HG02588 (cell line): Measurements from ENCODE around the gene CPT1A.

Experiments used
- ATAC-seq: cut with Tn5 transposase; IDR thresholded peaks from one replicate; pipeline ENCODE4 v1.9.1; 2021; ENCODE audit warnings: mild to moderate bottlenecking, moderate library complexity; ENCODE audit not compliant: unreplicated experiment

CPT1A gene

DNA sequence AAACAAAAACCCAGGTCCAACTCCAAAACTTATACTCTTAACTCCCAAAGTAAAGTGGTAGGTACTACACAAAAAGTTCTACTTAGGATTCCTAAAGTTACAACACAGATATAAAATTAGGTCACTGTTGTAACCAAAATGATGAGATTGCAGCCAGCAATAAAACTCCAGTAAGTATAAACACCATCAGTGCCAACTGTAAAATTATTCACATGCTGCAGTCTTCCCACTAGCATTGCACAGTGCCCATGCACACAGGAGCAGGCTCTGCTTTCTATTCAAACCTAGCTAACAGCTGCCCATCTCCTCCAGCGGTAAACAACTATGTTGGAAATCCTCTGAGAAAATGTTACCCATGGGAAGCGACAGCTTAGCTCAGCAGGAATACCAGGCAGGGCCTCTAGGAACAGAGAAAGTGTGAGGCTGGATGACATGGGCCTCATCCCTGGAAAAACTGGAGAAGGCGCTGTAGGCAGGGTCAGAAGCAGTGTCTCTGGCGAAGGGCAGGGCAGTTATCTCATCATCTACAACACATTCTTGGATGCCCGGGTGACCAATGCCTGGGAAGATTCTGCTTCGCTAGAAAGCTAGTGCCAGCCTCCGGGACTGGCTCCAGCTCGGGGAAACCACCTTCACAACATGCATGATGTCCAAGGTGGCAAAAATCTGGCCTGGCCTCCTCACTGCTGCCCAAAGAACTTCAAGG is 9.1 kb downstream of the CPT1A start:
- ATAC-seq = no peak

DNA sequence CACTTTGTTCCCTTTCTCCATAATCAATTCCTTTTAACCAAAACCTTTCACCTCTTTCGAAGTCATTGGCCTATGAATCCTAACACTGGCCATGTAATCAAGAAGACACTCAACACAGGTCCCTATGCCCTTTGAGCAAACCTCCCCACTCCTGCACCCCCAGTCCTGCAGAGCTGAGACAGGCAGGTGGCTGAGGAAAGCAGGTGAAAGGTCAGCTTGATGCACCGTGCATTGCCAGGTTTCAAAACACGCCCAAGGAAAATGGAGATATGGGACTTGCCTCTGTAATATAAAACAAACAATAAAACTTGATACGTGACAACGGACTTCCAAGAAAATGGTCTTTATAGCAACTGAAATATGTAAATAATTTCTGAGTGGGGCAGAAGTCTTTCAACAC is 10.6 kb downstream of the CPT1A start:
- no peak for ATAC-seq

DNA sequence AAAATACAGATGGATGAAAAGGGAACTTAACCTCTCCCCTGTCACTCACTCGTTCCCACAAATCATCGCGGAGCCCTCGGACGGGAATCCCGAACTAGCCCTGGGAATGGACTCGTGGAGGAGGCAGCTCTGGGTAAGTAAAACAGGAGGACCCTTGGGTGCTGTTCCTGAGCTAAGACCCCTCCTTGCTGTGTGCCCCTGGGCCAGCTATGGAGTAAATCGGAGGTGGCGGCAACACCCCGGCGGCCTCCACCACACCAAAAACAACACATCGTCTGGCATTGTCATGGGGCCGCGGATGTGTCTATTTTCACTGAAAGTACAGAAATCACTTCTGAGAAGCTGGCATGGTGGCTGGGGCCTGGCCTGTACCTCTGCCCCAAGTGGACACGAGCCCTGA is 12.1 kb downstream of the CPT1A start:
- no peak for ATAC-seq

DNA sequence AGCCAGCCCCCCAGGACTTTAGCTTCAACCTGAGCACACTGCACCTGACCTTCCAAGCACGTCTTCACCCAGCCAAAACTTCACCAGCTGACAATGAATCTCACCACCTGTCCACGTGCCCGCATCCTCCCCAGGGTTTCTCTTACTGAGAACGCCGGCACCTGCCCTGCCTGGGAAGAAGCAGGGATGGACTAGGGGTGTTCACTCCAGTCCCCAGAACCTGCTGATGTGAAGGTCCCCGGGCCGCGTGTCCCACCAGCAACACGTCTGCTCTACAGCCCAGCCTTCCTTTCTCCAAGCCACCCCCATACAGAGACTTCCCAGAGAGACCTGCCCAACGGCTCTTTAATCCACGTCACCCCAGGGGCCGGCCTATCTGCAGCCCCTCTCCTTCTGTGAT is 12.8 kb downstream of the CPT1A start:
- ATAC-seq = no peak

DNA sequence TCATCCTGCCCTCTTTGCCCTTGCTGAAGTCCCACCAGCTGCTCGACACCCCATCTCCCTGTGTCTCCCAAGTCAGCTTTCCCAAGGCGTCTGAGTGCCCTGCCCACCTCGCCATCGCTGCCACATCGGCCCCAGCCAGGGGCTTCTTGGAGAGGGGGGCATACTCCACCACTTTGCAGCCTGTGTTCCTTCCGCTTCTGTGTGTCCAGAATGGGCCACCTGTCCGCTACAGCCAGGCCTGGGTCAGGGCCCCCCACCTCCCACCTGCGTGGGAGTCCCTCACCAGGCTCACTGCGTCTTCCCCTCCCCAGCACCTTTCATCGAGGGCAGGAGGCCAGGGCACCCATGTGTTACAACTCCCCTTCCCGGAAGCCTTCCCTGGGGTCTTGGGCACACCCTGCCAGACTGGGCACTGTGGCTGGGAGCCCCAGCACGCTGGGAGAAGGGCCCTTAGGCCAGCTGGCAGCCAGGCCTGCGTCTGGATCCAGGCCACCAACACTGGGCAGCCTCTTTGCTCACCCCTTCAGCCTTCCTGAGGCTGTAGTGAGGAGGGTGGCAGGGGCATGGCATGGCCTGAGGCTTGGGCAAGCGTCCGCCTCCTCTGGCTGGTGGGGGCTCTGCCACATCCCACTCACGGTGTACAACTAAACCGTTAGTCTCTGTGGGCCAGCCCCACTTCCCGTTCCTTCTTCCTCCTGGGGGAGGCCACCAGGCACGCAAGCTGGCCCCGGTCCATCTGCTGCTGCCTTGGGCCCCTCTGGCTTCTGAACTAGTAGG is 13.4 kb downstream of the CPT1A start:
- ATAC-seq = no peak

DNA sequence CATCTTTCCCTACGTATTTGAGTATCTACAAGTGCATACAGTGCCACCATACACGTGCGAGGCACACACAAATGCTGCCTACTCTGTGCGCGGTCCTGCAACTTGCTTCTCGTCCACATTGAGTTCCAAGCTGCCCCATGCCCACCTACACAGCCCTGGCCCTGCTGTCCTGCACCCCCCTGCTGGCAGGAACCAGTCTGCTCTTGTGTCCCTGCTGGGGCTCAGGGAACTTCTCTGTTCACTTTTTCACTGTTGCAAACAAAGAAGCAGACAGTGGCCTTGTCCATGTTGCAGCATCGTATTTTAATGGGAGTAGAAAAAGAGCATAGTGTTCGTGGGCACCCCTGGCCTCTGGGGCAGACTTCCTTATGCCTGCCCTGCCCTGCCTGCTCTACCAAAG is 14.0 kb downstream of the CPT1A start:
- ATAC-seq = no peak

DNA sequence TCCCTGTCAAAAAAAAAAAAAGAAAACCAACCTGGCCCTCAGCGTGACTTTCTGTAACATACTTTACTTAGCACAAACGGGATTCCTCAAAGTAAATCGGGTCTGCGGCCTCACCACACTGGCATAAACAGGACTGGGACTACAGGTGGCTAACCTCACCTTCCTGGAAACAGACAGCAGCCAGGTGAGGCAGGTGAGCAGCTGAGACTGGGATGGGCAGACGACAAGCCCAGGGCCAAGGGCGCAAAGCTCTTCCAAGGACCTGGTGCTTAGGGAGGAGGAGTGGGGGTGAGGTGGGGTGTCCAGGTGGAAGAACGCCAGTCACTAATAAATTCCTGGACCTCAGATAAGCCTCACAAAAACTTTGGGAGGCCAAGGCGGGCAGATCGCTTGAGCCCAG is 15.0 kb downstream of the CPT1A start:
- no peak for ATAC-seq

DNA sequence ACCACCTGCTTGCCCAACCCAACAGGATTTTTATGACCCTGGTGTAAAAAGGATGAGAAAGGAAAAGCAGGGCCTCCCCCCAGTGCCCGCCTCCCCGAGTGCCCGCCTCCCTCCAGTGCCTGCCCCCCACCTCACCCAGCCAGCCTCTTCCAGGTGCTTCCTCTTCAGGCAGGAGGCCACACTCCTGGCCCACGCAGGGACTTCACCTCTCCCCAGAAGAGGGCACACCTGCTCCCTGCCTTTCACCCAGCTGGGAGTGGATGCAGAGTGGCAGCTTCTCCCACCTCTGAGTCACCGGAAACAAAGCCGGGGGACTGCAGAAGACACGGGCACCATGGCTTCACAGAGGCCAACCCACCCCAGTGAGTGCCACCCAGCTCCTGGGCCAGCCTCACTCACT is 16.1 kb downstream of the CPT1A start:
- no peak for ATAC-seq

DNA sequence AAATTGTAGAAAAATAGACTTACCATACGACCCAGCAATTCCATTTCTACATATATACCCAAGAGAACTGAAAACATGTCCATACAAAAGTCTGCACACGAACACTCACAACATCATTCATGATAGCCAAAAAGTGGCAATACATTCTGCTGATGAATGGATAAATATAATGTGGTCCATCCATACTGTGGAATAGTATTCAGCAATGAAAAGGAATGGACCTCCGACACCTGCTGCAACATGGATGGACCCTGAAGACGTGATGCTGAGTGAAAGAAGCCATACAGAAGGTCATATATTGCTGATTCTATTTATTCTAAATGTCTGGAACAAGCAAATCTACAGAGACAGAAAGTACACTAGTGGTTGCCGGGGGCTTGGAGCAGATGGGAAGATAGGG is 19.2 kb downstream of the CPT1A start:
- no peak for ATAC-seq

DNA sequence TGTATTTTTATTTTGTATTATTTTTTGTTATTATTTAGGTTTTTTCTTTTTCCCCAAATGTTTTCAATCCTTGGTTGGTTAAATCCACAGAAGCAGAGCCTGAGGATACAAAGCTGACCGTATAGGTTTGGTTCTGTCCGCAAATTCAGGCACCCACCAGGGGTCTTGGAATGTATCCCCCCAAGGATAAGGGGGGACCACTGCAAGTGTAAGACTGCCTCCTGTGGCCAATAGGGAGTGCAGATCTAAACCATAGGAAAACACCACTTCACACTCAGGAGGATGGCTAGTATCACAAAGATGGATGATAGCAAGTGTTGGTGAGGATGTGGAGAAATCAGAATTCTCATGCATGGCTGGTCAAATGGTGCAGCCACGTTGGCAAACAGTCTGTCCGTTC is 20.0 kb downstream of the CPT1A start:
- ATAC-seq = no peak

DNA sequence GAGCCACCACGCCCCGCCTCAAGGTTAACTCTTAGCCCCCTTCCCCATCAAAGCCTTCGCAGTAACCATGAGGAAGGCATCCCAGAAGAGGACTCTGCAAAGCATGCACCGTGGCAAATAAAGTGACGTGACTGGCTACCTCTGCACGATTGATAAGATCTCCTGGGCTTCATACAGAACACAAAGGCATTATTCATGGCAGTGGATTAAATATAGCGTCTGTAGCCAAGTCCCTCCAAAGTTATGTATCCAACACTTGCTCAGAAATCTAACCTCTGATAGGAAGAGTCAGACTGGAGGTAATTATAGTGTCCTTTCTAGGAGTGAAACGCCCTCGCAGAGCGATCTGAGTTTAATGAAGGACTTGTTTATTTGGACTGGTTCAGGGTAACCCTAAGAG is 22.4 kb downstream of the CPT1A start:
- ATAC-seq = no peak

DNA sequence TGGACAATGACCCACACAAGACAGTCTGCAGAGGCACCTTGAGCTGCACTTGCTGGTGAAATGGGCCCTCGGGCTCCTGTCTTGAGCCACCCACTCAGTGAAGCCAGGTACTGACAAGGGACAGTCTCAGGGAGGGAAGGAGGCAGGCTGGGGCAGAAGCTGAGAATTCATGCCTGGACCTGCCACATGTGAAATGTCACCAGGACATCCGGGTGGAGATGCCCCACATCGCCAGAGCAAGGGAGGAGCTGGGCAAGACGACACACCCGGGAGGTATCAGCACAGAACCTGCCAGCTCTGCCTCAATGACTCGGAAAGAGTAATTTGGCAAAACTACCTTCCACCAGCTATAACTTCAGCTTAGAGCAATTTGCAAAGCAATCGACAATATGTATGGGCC is 23.5 kb downstream of the CPT1A start:
- no peak for ATAC-seq

DNA sequence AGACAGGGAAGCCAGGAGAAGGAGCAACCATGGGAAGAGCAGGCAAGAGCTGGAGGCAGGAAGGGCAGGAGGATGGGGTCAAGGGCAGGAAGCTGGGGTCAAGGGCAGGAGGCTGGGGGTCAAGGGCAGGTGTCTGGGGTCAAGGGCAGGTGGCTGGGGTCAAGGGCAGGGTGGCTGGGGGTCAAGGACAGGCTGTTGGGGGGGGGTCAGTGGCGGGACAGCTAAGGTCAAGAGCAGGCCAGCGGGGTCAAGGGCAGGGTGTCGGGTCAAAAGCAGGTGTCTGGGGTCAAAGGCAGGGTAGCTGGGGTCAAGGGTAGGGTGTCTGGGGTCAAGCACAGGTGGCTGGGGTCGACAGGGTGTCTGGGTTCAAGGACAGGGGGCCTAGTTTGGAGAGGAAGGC is 24.2 kb downstream of the CPT1A start:
- ATAC-seq = no peak

DNA sequence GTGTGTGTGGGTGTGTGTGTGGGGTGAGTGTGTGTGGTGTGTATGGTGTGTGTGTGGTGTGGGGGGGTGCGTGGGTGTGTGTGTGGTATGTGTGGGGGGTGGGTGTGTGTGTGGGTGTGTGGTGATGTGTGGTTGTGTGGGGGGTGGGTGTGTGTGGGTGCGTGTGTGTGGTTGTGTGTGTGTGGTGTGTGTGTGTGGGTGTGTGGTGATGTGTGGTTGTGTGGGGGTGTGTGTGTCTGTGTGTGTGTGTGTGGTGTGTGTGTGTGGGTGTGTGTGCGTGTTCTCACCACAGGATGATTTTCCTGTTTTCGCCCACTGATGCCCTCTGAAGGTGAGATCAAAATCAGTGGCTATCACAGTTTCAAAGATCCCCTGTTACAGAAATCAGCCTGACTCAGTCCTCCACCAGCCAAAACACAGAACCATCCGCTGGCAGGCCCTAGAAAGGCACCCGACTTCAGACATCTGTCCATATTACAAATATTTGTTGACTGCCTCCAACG is 24.7 kb downstream of the CPT1A start:
- no peak for ATAC-seq

DNA sequence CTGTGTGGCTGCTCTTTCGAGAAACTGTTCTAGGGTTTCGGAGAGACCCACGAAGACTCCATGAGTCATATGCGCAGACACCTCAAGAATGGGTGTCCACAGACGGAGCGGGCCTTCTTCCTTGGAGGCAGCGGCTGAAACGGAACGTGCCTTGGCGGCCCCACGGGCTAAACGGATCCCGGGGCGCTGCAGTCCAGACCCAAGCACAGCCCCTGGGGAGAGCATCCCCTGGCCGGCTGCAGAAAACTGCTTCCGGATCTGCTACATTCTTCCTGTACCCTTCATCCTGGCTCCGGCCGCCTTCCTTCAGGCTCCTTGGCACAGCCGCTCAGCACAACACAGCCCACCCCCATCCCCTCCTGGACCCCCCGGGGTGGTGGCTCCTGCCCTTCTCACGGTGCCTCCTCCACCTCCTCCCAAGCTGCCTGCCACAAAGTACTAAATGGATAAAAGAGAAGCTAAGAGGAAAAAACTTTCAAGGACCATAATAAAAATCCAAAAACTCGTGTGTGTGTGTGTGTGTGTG is 25.4 kb downstream of the CPT1A start:
- no peak for ATAC-seq

DNA sequence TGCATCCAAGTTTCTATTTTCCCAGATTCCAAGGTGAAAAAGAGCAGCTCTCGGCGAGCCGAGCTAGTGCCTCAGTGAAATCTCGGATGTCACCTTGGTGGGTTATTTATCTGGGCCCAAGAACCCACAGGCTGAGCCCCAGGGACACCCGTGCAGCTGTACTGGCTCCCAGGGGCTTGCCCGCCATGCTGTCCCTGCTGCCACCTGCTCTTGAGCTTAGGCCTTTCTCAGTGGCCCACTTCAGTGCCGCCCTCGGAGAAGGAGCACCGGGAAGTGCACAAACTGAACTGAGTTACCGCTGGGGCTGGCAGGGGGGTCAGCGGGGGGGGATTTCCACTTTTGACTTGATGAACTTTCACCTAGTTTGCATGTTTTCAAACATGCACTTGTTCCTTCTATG is 27.9 kb downstream of the CPT1A start:
- ATAC-seq = no peak

DNA sequence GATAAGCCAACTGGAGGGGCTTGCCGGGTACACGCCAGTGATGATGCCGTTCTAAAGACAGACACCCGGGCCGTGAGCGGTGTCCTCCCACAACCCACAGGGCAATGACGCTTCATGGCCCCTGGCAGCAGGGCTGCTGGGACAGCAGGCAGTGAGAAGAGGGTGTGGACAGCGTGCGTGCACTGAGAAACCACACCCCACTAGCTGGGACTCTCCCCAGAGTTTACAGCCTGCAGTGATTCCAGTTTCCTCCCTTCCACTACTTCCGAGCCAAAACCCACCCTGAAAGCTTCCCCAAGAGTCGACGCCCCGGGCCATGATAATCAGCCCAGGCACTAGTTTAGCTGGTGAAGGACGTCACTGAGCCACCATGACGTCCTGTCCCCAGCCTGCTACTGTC is 29.2 kb downstream of the CPT1A start:
- ATAC-seq = no peak

DNA sequence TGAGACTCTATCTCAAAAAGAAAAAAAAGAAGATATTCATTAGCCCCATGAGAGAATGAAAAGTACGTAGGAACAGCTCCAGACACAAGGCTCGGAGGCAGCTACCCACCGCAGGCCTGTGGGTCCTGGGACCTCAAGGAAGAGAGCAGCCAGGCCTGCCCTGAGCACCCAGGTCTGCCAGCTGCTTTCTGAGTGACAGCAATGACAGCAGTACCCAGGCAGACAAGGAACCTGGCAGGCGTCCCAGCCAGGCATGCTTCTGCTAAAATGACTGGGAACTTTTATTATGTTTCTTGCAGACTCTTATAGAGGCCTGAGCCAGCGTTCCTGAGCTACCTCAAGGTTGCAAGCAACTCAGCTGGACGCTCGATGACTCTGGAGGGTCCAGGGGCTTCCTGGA is 31.6 kb downstream of the CPT1A start:
- ATAC-seq = no peak

DNA sequence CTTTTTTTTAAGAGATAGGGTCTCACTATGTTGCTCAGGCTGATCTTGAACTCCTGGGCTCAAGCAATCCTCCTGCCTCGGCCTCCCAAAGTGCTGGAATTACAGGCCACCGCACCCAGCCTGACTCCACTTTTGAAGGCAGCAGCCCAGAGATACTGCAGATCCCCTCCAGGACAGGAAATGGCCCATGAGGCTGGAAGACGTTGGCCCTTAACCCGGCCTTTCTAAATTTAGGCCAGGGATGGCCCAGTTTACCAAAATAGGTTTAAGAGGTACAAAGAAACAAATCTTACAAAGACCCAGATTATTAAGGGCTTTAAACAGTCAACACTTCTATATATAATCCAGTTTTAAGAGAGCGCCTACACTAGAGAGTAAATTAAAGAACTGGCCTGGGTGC is 32.2 kb downstream of the CPT1A start:
- ATAC-seq = no peak

DNA sequence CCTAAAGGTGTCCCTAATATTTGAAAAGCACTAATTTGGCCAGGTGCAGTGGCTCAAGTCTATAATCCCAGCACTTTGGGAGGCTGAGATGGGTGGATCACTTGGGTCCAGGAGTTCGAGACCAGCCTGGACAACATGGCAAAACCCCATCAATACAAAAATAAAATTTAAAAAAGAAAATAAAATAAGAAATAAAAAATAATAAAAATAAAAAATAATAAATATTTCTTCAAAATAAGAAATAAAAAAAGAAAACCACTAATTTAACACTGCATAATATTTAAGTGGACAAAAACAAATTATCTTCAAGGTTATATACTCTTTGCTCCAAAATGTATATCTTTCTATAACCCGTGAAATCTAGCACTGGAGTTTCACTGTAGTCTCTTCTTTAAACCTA is 32.9 kb downstream of the CPT1A start:
- ATAC-seq = no peak

DNA sequence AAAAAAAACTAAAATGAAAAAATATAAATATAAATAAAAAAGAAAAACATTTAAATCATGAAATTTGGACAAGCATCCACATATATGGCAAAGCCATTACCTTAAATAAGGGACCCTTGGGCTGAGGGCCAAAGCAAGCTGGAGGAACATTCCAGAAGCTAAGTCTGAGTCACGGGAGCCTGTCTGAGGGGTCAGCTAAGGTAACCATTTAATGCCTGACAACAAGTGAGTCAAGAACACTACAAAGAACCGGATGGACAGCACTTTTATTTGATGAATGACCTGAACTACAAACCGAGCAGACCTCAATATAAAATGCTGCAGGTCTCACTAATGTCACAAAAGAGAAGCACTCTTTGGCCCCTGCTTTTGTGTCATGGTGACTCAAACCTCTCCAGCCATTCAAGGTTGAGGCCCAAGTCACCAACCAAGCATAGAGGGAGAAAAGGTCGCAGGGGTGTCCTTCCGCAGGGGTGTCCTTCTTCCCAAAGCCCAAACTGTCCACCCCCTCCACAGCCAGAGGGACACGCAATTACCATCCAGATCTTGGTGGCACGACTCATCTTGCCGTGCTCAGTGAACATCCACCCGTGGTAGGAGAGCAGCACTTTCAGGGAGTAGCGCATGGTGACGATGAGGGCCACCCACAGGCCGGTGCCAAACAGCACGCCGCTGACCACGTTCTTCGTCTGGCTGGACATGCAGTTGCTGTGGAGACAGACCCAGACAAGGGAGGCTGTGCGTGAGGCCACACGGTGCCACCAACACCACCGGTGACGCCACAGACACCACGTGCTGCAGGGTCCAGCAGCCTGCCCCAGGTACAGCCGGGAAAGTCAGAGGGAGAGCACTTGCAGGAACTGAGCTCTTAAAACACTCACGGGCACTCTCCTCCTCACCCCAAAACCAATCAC is 34.5 kb downstream of the CPT1A start:
- no peak for ATAC-seq
